ENCODE measurements around the gene ARL14EPL.
A peak's percentile ranks its signal among the peaks of the same experiment; 100 is the strongest.
"Not testable (repeated sequence)": the region's sequence is repeated elsewhere in the genome, so short reads cannot be mapped to it uniquely, and the experiment has no call there.

Gene ARL14EPL

GRCh38 chr5:116058346-116058936, 26.2 kb downstream of the ARL14EPL start:
- no peak for DNase-seq

DNA sequence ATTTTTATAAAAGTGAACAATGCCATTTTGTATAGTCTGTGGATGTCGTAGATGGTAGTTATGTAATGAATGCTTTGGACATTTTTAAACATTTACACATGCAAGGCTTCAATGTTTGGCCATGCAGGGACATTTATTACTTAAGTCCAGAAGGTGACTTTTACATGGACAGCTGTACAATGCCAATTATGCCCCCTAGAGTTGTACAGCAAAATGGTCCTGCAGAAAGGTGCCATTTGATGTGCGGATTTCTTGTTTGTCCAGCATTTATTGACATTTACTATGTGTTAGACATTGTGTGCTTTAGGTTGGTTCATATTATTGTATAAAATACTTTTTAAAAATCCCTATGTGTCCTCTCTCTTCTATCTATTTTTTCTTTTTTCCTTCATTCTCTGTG, 30.1 kb downstream of the ARL14EPL start:
- no peak for DNase-seq

DNA sequence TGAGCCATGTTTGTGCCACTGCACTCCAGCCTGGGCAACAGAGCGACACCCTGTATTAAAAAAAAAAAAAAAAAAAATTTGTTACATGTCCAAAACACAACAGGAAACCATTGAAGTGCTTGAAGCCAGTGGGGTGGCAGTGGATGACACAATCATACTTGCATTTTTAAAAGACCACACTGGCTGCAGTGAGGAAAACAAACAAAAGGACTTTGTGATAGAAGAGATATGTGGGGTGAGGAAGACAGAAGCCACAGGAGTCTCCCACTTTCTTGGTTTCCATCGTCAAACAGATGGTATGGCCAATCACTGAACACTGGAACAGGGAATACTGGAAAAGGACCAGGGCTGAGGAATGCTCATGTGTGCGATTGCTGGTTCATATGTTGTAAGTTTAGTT, 31.7 kb downstream of the ARL14EPL start:
- peak; percentile 18 for DNase-seq

GRCh38 chr5:116068028-116068632, 35.9 kb downstream of the ARL14EPL start:
- peak; percentile 58 for DNase-seq

DNA sequence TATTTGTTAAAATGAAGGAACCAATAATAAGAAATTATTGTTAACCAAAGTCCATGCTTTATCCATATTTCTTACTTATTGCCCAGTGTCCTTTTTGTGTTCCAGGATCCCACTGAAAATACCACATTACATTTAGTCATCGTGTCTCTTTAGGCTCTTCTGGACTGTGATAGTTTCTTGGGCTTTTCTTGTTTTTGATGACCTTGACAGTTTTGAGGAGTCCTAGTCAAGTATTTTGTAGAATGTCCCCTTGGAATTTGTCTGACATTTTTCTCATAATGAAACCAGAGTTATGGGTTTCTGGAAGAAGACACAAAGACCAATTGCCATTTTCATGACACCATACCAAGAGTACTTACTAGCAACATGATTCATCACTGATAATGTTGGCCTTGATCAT, 38.9 kb downstream of the ARL14EPL start:
- no peak for DNase-seq

DNA sequence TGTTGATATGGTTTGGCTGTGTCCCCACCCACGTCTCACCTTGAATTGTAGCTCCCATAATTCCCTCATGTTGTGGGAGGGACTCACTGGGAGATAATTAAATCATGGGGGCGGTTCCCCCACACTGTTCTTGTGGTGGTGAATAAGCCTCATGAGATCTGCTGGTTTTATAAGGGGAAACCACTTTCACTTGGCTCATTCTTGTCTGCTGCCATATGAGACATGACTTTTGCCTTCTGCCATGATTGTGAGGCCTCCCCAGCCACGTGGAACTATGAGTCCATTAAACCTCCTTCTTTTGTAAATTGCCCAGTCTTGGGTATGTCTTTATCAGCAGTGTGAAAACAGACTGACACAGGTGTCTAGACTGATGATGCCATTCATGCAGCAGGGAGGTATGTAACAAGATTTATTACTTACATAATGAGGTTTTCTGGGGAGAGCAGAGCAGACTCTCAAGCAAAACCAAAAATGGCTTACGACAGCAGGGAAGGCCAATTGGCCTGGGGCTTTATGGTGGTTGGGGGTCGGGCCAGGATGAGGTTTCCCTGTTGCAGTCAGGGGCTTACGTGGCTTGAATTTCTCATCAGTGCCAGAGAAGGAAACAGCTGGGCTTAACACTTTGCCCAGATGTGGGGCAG, 43.0 kb downstream of the ARL14EPL start:
- no peak for DNase-seq

DNA sequence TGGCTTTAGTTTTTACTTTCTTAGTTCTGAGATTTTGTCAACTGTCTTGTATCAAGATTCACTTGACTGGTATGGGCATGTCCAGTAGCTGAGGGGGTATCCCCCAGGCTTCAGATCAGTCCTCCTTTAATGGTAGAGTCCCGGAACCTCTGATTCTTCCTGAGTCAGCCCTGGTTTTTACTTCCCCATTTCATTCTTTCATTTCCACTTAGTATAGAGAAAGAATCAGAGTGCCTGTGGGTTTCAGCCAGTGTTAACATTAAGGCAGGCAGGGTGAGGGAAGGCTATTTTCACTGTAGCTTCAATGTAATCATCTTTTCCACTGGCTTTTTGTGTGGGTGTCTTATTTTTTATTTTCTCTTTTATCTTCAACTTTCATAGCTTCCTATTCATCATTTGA, 44.2 kb downstream of the ARL14EPL start:
- DNase-seq: no peak

- DNase-seq: no peak
Observed at GRCh38 chr5:116078199-116078598, 45.9 kb downstream of the ARL14EPL start.

GRCh38 chr5:116084287-116084691, 52.0 kb downstream of the ARL14EPL start:
- no peak for DNase-seq

- peak; percentile 84 for DNase-seq
Observed at GRCh38 chr5:116084871-116085715, 52.8 kb downstream of the ARL14EPL start, which contains the start of gene COMMD10. COMMD10 (plus strand) TSS chr5:116085025.

- DNase-seq: not testable (repeated sequence)
Observed at GRCh38 chr5:116086309-116086708, 54.0 kb downstream of the ARL14EPL start.

GRCh38 chr5:116088062-116088461, 55.8 kb downstream of the ARL14EPL start:
- no peak for DNase-seq

DNA sequence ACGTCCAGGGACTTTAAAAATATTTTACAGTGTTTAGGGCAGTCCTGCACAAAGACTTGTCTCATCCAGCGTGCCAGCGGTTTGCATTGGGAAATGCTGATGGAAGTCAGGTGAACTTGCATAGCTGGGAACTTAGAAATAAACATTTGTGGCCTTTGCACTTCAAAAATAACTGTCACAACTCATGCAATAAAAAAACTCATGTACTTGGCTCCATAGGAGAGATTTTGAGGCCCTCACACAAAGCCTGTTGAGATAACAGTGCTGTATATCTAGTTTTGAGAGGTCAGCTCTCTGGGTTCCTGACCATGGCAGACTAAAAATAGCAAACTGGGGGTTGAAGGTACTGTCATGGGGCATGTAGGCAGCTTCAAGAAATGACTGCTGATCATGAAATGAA, 58.0 kb downstream of the ARL14EPL start:
- DNase-seq: no peak

DNA sequence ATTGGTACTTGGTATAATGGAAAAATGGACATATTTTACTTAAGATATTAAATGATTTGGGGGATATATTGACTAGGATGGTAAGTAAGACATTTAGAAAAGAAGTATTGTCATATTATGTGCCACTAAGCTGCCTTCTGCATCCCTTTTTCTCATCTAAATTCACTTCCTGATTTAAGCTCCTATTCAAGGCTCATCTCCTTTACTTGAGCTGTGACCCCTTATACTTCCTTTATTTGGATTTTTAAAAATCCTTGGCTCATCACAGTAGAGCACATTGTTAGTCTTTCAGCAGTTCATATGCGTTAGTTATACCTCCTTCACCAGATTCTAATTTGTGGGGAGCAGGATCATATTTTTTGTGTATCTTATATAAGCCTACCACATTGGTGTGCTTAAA, 59.1 kb downstream of the ARL14EPL start:
- DNase-seq: no peak

- peak; percentile 55 for DNase-seq
Observed at GRCh38 chr5:116097301-116097700, 65.0 kb downstream of the ARL14EPL start.

DNA sequence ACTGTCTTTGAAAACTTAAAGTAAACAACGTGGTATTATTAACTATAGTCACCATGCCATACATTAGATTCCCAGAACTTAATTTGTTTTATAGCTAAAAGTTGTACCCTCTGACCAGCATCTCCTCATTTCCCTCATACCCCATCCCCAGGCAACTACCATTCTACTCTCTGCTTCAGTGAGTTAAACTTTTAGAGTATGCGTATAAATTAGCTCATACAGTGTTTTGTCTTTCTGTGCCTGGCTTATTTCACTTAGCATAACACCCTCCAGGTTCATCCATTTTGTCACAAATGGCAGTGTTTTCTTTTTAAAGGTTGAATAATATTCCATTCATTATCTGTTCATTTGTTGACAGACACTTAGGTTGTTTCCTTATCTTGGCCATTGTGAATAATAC, 66.7 kb downstream of the ARL14EPL start:
- no peak for DNase-seq

GRCh38 chr5:116104941-116105340, 72.7 kb downstream of the ARL14EPL start:
- not testable (repeated sequence) for DNase-seq

All from EL (cell line).